Measurements from ENCODE around the gene PRXL2B.
A peak's percentile ranks its signal among the peaks of the same experiment; 100 is the strongest.

The PRXL2B gene

GRCh38 chr1:2586154-2587070, at the start of gene PRXL2B:
Gene PRXL2B, plus strand, starts transcription at chr1:2586777. Its CDS starts 109 bp downstream, at chr1:2586886.
- intact Hi-C loops (cut with DNase I) = loop anchor here (2.0 kb wide), 2 partner anchors 56 to 60 kb away; partner anchors contain the start of gene PANK4
- peak; percentile 97 to 100 (median 99) for DNase-seq

GRCh38 chr1:2537784-2538115, 48.8 kb upstream of the PRXL2B start:
- intact Hi-C loops (cut with DNase I) = no loop called here
- no peak for DNase-seq

GRCh38 chr1:2538376-2538775, 48.2 kb upstream of the PRXL2B start:
- no peak for DNase-seq
- intact Hi-C loops (cut with DNase I) = no loop called here

DNA sequence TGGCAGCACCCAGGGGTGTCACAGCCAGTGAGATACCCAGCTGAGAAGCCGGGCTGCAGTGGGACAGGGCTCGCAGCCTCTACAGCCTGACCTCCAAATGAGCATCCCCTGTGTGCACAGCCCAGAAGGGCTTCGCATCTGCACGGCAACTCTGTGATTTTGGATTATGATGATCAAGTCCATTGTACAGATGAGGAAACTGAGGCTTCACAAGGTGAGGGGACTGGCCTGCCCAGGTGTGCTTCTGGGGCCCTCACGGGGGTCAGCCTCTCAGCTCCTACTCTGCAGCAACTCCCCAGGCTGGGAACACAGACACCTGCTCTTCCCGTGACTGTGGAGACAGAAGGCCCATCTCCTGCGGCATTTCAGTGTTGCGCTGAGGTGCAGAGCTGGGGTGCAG, 47.7 kb upstream of the PRXL2B start:
- no peak for DNase-seq
- intact Hi-C loops (cut with DNase I) = no loop called here

GRCh38 chr1:2539312-2539907, 47.2 kb upstream of the PRXL2B start:
- DNase-seq = peak in 1 of 42 donors; percentile 37
- intact Hi-C loops (cut with DNase I) = no loop called here

- intact Hi-C loops (cut with DNase I) = no loop called here
- peak in 4 of 42 donors; percentile 11 to 50 (median 32) for DNase-seq
Observed at GRCh38 chr1:2540816-2541492, 45.6 kb upstream of the PRXL2B start.

- intact Hi-C loops (cut with DNase I) = no loop called here
Observed at GRCh38 chr1:2541619-2542245, 44.8 kb upstream of the PRXL2B start.

DNA sequence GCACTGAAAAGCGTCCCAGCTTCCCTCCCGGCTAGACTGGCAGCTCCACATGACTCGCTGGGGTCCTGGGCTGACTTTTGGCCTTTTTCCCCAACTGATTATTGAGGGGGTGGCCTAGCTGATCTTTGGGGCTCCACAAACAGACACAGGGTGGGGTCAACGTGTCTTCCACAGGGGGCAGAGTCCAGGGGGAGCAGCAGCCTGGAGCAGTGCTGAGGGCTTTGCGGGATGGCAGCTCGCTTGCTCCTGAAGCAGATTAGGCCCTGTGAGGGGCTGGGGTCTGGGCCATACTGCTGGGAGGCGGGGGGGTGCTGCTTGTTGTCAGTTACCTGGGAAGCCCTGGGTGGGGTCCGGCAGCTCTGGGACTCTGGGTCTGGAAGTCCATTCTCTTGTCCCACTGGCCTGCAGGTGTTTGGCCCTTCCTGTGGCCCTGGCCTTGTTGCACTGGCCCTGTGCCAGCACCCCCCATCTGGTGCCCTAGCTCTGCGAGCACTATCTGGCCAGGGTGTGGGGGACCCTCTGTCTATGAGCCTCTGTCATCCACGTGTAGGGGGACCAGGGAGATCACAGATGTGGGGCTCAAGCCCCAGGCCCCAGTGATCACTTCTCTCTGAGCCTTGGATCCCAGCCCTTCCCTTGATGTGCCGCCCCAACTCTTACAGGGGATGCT, 44.2 kb upstream of the PRXL2B start:
- intact Hi-C loops (cut with DNase I) = no loop called here
- DNase-seq = peak in 1 of 42 donors; percentile 37

More at GRCh38 chr1:2541619-2542245, 44.8 kb upstream of the PRXL2B start:
- DNase-seq = no peak

DNA sequence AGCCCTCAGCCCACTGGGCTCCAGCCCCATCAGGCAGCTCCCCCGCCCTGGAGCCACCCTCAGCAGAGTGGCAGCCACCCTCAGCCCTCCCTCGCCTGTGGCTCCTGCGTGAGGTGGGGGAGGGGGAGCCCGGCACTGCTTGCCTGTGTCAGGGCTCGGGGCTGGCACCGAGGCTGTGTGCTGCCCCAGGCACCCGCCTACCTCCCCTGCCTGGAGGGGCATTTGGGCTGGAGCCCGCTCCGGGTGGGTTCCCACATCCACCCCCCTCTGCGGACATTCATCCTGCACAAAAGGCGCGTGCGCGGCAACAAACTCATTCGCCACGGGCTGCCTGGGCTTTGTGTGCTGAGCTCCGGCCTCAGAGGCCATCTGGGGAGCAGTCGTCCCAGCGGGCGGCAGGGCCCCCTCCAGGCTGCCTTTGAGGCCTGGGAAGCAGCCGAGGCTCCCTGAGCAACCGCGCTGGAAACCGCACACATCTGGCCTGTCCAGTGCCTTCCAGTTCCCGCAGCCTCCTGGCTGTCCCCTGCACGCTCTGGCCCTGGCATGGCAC, 43.0 kb upstream of the PRXL2B start:
- peak in 34 of 42 donors; percentile 49 to 83 (median 70) for DNase-seq
- intact Hi-C loops (cut with DNase I) = no loop called here

GRCh38 chr1:2544093-2544874, 42.3 kb upstream of the PRXL2B start:
- intact Hi-C loops (cut with DNase I) = no loop called here
- DNase-seq = peak in 17 of 42 donors; percentile 22 to 75 (median 48)

- peak in 9 of 42 donors; percentile 30 to 58 (median 50) for DNase-seq
Observed at GRCh38 chr1:2544875-2545640, 41.5 kb upstream of the PRXL2B start.

GRCh38 chr1:2545754-2546514, 40.6 kb upstream of the PRXL2B start:
- intact Hi-C loops (cut with DNase I) = no loop called here
- DNase-seq = peak in 40 of 42 donors; percentile 54 to 89 (median 79)

More at GRCh38 chr1:2544875-2545640, 41.5 kb upstream of the PRXL2B start:
- intact Hi-C loops (cut with DNase I) = no loop called here

- intact Hi-C loops (cut with DNase I) = no loop called here
- DNase-seq = peak in 23 of 42 donors; percentile 40 to 70 (median 52)
Observed at GRCh38 chr1:2546515-2547209, 39.9 kb upstream of the PRXL2B start.

DNA sequence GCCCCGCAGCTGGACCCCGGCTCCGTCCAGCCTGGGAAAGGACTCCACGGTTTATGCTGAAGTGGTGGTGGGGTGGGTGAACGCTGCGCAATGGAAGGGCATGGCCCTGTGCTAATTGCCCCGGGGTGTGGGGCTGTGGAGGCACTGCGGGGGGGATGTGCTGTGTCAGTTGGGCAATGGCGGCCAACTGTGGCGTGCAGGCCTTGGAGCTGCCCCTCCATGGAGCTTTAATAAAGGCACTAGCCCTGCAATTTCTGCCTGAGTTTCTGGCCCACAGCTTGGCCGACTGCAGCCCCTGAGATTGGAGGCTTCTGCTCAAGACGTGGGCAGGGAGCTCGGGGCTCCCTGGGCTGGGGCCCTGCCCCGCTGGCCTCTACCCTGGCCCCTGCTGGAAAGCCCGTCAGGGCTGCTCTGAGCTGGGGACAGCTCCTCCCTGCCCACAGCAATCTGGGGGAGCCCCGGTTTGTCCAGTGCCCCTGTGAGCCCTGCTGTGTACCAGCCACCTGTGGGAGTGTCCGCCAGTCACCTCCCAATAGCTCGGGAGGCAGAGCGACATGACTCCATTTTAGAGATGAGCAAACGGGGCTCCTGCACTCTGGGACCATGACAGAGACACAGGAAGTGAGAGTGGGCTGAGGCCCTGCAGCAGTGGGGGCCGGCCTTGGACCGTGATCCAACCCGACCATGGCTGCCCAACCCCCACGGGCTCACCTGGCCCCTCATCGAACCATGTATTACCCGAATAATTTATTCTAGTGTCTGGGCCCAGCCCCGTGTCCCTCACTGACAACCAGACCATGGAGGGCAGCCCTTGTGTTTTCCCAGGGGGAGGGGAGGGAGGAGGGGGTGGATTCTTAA, 39.1 kb upstream of the PRXL2B start:
- intact Hi-C loops (cut with DNase I) = loop anchor here (1.0 kb wide), 1 partner anchor 133 kb away; no protein-coding TSS in a partner anchor

More for the DNA sequence above, 39.1 kb upstream of the PRXL2B start:
- no peak for DNase-seq
